Putamen (tissue), 1 donor: ENCODE measurements around the gene DPM1.

Experiments
- DNase-seq: peaks from one replicate; pipeline ENCODE4 v3.0.0-alpha.2; 2016; ENCODE audit warnings: low spot score

The DPM1 gene

DNA sequence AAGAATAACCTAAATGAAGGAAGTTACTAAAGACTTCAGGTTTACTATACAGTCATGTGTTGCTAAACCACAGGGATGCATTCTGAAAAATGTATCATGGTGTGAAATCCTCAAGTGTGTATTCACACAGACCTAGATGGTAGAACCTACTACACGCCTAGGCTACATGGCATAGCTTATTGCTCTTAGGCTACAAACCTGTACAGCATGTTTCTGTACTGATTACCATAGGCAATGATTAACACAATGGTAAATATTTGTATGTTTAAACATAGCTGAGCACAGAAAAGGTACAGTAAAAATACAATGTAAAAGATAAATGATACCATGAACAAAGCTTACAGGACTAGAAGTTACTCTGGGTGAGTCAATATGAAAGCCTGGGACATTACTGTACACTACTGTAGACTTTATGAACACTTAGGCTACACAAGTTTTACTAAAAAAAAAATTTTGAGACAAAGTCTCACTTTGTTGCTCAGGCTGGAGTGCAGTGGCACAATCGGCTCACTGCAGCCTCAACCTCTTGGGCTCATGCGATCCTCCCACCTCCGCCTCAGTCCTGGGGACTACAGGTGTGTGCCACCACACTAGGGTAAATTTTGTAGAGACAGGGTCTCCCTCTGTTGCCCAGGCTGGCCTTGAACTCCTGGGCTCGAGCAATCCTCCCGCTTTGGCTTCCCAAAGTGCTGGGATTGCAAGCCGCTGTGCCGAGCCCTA is 63.1 kb downstream of the DPM1 start:
- no peak for DNase-seq

DNA sequence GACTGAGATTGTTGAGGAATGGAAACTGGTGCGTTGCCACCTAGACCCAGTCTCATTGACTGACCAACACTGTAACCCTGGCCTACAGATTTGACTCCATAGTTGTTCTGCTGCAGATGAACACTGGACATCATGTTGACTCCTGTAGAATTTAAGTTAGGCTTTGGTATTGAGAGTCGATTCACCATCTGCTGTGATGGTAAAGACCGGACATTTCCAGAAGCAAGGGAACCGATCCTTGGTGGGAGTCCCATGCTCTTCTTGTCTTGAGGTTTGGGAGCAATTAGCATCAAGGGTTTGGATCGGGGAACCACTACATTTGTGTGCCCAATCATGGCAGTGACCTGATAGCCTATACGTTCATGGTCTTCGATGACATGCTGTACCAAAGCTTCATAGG is 64.7 kb downstream of the DPM1 start:
- DNase-seq = no peak

DNA sequence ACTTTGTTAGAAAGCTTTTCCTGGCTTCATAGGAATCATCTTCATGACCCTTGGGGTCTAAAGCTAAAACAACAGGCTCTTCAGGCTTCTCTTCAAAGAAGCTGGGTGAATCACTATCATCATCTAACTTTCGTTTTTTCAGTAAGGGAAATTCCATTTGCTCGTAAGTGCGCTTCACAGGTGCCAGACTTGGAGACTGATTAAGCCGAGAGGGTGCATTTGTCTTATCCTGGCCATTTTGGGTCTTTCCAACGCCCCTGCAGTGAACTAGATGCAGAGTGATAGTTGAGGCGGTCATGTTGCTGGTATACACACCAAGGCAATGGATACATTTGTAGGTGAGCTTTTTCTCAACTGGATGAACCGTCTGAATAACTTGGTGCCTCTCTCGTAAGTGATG is 65.9 kb downstream of the DPM1 start:
- no peak for DNase-seq

DNA sequence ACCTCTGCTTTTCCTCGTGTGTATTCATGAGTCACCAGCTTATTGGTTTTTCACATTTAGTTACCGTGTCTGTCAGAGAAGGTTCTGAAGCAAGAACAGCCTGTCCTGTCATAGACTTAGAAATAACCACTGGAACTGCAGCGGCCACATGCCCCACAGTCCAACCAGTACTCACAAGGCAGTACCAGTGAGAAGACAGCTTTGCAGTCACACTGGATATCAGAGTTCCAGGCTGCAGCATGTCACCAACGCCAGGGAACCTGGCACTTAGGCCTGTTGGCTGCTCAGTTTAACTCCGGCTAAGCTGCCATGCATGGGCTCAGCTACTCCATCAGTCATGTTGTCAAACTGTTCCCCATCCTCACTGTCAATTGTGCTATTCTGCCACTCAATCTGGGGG is 67.2 kb downstream of the DPM1 start:
- no peak for DNase-seq

DNA sequence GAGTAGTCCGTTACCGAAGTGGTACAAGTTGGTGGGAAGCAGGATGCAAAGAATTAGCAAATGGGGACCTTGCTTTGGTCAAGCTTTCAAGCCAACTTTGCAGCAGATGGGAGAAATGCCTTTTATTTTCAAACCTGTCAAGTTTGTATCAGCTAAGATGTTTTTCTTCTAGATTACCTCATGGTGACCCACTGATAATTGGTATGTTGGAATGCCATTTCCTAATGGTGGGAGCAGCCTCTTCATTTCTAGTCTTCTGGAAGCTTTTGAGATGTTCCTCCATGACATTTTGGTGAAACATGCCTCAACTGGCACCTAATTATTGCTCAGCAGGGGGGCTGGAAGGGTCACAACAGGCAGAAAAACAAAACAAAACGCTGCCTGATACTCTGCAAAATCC is 70.8 kb downstream of the DPM1 start:
- no peak for DNase-seq

DNA sequence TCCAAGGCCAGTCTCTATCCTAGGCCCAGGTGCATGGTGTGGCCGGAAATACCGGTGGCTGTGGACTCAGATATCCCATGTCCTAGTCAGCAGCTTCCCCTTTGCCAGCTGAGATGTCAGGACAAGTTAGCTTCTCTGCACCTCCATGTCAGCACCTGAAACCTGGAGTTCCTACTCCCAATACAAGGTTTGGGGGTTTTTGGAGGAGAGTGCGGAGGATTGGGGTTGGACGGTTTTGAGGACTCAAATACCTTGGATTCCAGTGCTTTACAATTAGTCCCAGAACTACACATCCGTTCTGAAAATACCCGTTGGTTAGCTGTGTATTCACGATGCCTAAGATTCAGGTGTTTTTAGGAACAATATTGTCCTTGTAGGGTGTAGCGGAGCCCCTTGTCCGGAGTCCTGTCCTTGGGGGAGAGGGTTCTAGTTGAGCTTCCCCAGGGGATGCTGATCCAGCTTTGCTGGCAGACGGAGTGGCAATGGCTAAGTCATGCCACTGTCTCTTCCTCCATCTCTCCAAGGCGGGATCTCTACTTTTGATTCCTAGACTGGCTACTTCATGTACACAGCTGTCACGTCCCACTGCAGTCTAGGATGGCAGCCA is 72.0 kb downstream of the DPM1 start:
- no peak for DNase-seq

DNA sequence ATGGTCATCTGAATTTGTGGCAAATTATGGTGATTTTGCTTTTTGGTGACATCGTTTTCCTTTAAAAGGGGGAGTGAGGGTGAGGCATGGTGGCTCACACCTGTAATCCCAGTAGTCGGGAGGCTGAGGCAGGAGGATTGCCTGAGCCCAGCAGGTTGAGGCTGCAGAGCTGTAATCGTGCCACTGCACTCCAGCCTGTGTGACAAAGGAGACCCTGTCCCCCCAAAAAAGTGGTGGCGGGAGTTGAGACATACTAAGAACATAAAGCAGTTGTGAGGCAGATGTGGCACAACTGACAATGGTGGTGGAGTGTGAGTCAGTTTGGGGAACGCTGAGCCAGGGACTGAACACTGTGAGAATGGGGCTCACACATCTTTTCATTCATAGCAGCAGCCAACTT is 72.6 kb downstream of the DPM1 start:
- no peak for DNase-seq

DNA sequence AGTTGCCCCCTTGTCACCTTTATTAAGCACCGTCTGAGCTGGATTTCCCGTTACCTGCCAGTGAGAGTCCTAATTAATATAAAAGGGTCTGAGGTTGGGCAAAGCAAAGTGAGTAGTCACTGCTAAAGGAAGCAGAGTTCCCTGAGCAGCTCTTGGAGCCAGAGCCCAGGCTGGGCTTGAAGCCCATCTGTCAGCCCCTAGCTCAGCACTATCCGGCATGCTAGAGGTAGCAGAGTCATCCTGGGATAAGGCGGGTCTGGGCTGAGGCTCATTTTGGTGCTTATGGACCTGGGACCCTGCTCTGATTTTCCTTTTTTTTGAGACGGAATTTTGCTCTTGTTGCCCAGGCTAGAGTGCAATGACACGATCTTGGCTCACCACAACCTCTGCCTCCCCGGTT is 73.3 kb downstream of the DPM1 start:
- DNase-seq = no peak
